ENCODE measurements around the gene SEMA4A. TPM values are rescaled to one million over a fixed set of nuclear protein-coding genes. Genes with fewer than 3 reads are reported as not detected.

Gene SEMA4A
- total RNA-seq, 1 donor from 2014 or later: 7.0 TPM

DNA sequence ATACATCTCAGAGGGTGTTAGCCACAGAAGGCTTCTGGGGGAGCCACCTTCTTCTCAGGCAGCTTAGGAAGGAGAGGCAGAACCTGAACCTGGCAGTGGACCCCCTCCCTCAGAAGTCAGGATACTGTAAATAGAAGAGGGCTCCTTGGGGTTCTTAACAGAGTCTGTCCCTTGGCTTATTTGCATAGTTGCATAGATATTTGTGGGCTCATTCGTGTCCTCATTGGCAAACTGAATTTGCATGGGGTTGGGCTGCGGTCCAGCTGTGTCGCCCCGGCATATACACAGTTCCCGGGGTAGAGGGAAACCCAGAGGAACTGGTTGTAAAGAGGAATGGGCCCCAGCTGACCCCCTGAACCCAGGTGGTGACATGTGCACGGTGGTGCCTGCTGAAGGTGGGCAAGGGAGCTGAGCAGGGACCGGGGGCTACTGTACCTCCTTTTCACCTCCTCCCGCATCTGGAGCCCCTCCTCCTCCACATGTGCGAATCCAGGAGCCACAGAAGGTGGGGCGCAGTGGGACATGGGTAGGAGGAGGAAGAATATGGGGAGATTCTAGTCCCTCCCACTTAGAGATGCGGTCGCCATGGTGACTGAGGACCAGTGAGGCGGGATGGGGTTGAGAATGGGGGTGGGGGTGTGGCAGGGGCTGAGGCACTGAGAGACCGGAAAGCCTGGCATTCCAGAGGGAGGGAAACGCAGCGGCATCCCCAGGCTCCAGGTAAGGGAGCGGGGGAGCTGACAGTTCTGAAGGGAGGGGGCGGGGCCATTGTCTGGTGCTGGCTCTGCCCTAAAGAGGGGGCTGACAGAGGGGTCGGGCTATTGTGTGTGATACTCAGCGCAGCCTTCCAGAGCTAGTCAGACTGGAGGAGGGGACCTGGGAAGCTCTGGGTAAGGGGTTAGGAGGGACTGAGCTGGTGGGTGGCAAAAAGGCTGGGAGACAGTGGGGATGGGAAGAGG is 3.7 kb upstream of the SEMA4A start:
- peak overlapping the region; percentile 70 for H3K4me3 Mint-ChIP-seq
- H3K36me3 Mint-ChIP-seq (ENCODE audit: low read depth): no peaks in the 10 kb centered on the region

GRCh38 chr1:156150333-156151011 is 2.9 kb upstream of the SEMA4A start:
- peaks cover 88% of the 10 kb centered on the region for H3K4me1 Mint-ChIP-seq
- no peaks in the 10 kb centered on the region for H3K9me3 Mint-ChIP-seq
- H3K27ac Mint-ChIP-seq: peak overlapping the region; percentile 38
- POLR2A ChIA-PET: interaction anchor here (1.6 to 6.8 kb wide), 4 partner anchors 10 to 76 kb away, joined by 5 to 71 read pairs (median 37); partner anchors contain the start of genes PMF1 and SLC25A44
- intact Hi-C loops (cut with micrococcal nuclease): loop anchor here (1.0 kb wide), 1 partner anchor 10 kb away; no protein-coding TSS in a partner anchor
- CTCF ChIA-PET: interaction anchor here (1.2 to 13.6 kb wide), 4 partner anchors 10 to 76 kb away, joined by 3 to 215 read pairs (median 5); no protein-coding TSS in a partner anchor
- H3K27me3 Mint-ChIP-seq: peaks cover 2% of the 10 kb centered on the region
- H3K4me3 Mint-ChIP-seq: peak overlapping the region; percentile 24
- TF ChIP-seq CTCF (IDR thresholded peaks at IDR 0.05): no peak
- ATAC-seq (ENCODE audit: low read depth) (no peak), DNase-seq (no peak)
- no peaks in the 10 kb centered on the region for H3K36me3 Mint-ChIP-seq (ENCODE audit: low read depth)

More for the DNA sequence above, 3.7 kb upstream of the SEMA4A start:
- ATAC-seq (ENCODE audit: low read depth): peak; percentile 19
- POLR2A ChIA-PET: interaction anchor here (0.7 to 6.8 kb wide), 8 partner anchors 11 to 77 kb away, joined by 3 to 71 read pairs (median 14); partner anchors contain the start of genes PMF1 and SLC25A44
- no peak for TF ChIP-seq CTCF (IDR thresholded peaks at IDR 0.05)
- CTCF ChIA-PET: interaction anchor here (1.0 to 13.6 kb wide), 6 partner anchors 19 to 77 kb away, joined by 3 to 215 read pairs (median 4); partner anchors contain the start of gene PMF1
- intact Hi-C loops (cut with micrococcal nuclease): no loop called here
- Mint-ChIP-seq H3K27me3 (peaks cover 4% of the 10 kb centered on the region), H3K4me1 (peaks cover 80% of the 10 kb centered on the region), H3K27ac (peak overlapping the region; percentile 61), H3K9me3 (no peaks in the 10 kb centered on the region)
- no peak for DNase-seq

DNA sequence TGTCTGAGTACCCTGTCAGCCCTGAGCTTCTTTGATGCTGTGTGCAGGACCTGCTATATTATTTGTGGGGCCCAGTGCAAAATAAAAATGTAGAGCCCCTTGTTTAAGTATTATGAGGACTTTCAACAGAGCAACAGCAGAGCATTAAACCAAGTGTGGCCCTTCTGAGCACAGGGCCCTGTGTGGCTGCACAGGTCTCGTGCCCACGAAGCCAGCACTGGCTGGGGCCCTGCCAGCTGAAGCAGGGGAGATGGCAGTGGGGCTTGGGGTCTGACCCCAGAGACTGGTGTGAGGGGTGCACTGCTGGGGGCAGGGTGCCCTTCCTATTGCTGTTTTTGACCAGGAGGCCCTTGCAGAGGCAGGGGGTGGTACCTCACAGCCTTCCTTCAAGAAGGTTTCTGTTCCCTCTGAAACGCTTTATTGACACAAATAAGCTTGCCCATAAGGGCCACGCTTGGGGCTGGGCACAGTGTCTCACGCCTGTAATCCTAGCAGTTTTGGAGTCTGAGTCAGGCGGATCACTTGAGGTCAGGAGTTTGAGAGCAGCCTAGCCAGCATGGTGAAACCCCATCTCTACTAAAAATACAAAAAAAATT is 2.2 kb upstream of the SEMA4A start:
- POLR2A ChIA-PET: interaction anchor here (0.6 to 6.8 kb wide), 7 partner anchors 9 to 187 kb away, joined by 5 to 71 read pairs (median 13); partner anchors contain the start of genes PMF1 and SLC25A44
- intact Hi-C loops (cut with micrococcal nuclease): loop anchor here (1.0 kb wide), 1 partner anchor 9 kb away; no protein-coding TSS in a partner anchor
- Mint-ChIP-seq H3K9me3 (no peaks in the 10 kb centered on the region), H3K36me3 (ENCODE audit: low read depth) (no peaks in the 10 kb centered on the region), H3K4me3 (peak overlapping the region; percentile 48), H3K4me1 (peaks cover 91% of the 10 kb centered on the region), H3K27me3 (peaks cover 2% of the 10 kb centered on the region), H3K27ac (peak overlapping the region; percentile 56)
- ATAC-seq (ENCODE audit: low read depth) (no peak), DNase-seq (peak; percentile 44)
- no peak for TF ChIP-seq CTCF (IDR thresholded peaks at IDR 0.05)
- CTCF ChIA-PET: interaction anchor here (1.2 to 13.6 kb wide), 4 partner anchors 10 to 76 kb away, joined by 3 to 215 read pairs (median 5); no protein-coding TSS in a partner anchor

DNA sequence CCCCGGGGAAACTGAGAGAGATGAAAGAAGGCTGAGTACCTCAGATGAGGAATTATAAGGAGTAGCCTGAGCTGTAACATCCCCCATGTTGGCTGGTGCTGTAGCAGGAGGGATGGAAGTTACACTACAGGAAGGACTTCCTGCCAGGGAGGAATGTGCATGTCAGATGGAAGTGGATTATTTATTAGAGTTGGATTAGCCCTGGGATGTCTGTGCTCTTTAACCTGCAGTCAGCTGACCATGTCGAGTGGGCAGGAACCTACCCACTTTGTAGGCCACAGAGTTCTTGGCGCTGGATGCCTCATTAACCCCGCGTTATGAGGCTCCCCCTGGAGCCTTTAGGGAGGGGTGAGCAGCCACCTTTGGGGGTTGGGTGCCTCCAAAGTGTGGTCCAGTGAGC is 757 bp upstream of the SEMA4A start:
- no peak for ATAC-seq (ENCODE audit: low read depth)
- POLR2A ChIA-PET: interaction anchor here (0.9 to 6.4 kb wide), 3 partner anchors 41 to 73 kb away, joined by 3 to 71 read pairs (median 21); partner anchors contain the start of genes PMF1 and SLC25A44

More for the DNA sequence above, 757 bp upstream of the SEMA4A start:
- Mint-ChIP-seq H3K27me3 (peaks cover 2% of the 10 kb centered on the region), H3K9me3 (no peaks in the 10 kb centered on the region), H3K36me3 (ENCODE audit: low read depth) (no peaks in the 10 kb centered on the region), H3K4me1 (peaks cover 94% of the 10 kb centered on the region), H3K27ac (no peak overlapping the region), H3K4me3 (no peak overlapping the region)
- CTCF ChIA-PET: interaction anchor here (2.7 to 13.6 kb wide), 2 partner anchors 56 to 74 kb away, joined by 6 to 215 read pairs; no protein-coding TSS in a partner anchor
- no peak for DNase-seq
- TF ChIP-seq CTCF (IDR thresholded peaks at IDR 0.05): no peak
- intact Hi-C loops (cut with micrococcal nuclease): no loop called here
